Esophagus muscularis mucosa (tissue), 4 donors: Measurements from ENCODE around the gene MOB1B. TPM values are rescaled to one million over a fixed set of nuclear protein-coding genes. Genes with fewer than 3 reads are reported as not detected.

Experiments used
- DNase-seq: peaks from one replicate; pipeline ENCODE4 v3.0.0-alpha.2; 2017; ENCODE audit errors: extremely low spot score
- H3K27ac ChIP-seq, 4 donors: fragments of 200-600 bp; sonication (generic); replicated peaks in 1 of 4; 1 replicate in 3 of 4; 2 replicates in 1 of 4; pipeline ENCODE4 v1.5.1; 2016 to 2019; ENCODE audit warnings: mild to moderate bottlenecking in 1 of 4
- H3K27me3 ChIP-seq, 4 donors: fragments of 200-600 bp; sonication (generic); one replicate each; pipeline versions ENCODE4 v1.5.1 to v1.6.0; 2016 to 2019
- H3K36me3 ChIP-seq, 4 donors: fragments of 200-600 bp; sonication (generic); one replicate each; pipeline ENCODE4 v1.5.1; 2016 to 2019
- H3K4me1 ChIP-seq, 4 donors: fragments of 200-600 bp; sonication (generic); one replicate each; pipeline ENCODE4 v1.5.1; 2016 to 2019
- H3K4me3 ChIP-seq, 4 donors: fragments of 200-600 bp; sonication (generic); 1 replicate in 2 of 4; 2 replicates in 2 of 4; pipeline ENCODE4 v1.5.1; 2016 to 2019; ENCODE audit warnings: mild to moderate bottlenecking in 4 of 4, moderate library complexity in 1 of 4
- H3K9me3 ChIP-seq, 4 donors: fragments of 200-600 bp; sonication (generic); 1 replicate in 3 of 4; 2 replicates in 1 of 4; pipeline ENCODE4 v1.5.1; 2016 to 2019
- CTCF ChIP-seq, 3 experiments: fragments of 200-600 bp in 2 of 3; fragments of 450-650 bp in 1 of 3; sonication (generic) in 2 of 3; IDR thresholded peaks; one replicate each; pipeline ENCODE4 v1.5.1; 2017 to 2019; ENCODE audit warnings: antibody characterized with exemption in 3 of 3, mild to moderate bottlenecking in 2 of 3, moderate library complexity in 1 of 3
- EP300 ChIP-seq: sonication (generic); formaldehyde crosslinking; IDR thresholded peaks from one replicate; pipeline ENCODE4 v1.6.1; 2017; ENCODE audit warnings: antibody characterized with exemption
- POLR2A ChIP-seq: fragments of 450-650 bp; IDR thresholded peaks from one replicate; pipeline ENCODE4 v1.6.1; 2017; ENCODE audit warnings: antibody characterized with exemption, moderate library complexity, mild to moderate bottlenecking, low read depth
- POLR2AphosphoS5 ChIP-seq, 2 donors: sonication (generic); formaldehyde crosslinking; IDR thresholded peaks; one replicate each; pipeline ENCODE4 v1.6.1; 2017; ENCODE audit warnings: antibody characterized with exemption in 2 of 2
- WGBS: methylation state at CpG from one replicate; pipeline ENCODE4 v1.1.5; 2018; 5-methylcytosine and 5-hydroxymethylcytosine counted together
- intact Hi-C: fragments of 100-400 bp; cut with DNase I; formaldehyde crosslinking; loops from one replicate; pipeline ENCODE4 v1.15.1; 2023
- total RNA-seq, 4 donors: library from RNA; depleted of rRNA; stranded (reverse); fragments of >200 nt; gene quantifications; one replicate each; pipeline versions ENCODE4 v1.1.0 to v1.2.1, GENCODE V29; 2016

MOB1B gene
- total RNA-seq, result 10 to 100 TPM; 15.0 to 19.4 (median 16.6) TPM

DNA sequence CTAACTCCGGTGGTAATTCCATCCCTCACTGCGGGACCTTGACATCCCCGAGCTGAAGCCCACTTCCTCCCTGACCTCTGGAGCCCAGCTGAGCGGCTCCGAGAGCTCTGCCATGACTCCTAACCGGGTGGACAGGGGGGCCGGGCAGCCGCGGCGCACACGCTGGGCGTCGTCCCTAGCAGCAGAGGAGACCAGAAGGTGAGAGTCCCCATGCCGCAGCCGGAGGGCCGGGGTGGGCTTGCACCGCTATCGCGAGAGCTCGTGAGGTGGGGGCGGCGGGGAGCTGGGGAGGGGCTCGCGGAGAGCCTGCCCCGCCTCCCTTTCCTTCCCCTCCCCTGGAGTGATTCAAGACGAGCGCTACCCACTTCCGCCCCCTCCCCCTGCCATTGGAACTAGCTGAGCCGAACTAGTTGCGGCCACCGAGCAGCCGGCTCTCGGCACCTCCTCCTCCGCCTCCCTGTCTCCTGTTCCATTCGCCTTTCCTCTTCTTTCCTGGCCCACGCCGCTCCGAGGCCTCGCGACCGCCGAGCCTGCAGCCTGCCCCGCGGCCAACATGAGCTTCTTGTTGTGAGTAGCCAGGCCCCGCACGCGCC is at the start of gene MOB1B:
MOB1B (plus strand) TSS at position 386 of the 593 bp plus-strand sequence; CDS start at position 554, 168 bp downstream.
- peak within 1 kb of the TSS; percentile 70 to 83 (median 74) for H3K4me3 ChIP-seq
- peak; percentile 96 for DNase-seq
- 9% methylated on average over 19 of the region's 47 CpGs for WGBS
- no peaks in the 10 kb centered on the region for H3K27me3 ChIP-seq
- peak; percentile 65 to 75 for TF ChIP-seq POLR2AphosphoS5 (IDR thresholded peaks at IDR 0.05)
- TF ChIP-seq EP300, result no peak
- no peak for TF ChIP-seq POLR2A
- TF ChIP-seq CTCF (IDR thresholded peaks at IDR 0.05), result peak in 1 of 3 experiments; percentile 59
- peak within 1 kb of the TSS; percentile 84 to 89 (median 87) for H3K27ac ChIP-seq
- peaks cover 0 to 30% (median 21%) of the 10 kb centered on the region in 4 donors for H3K4me1 ChIP-seq
- intact Hi-C loops, result loop anchor here (5.0 to 10.0 kb wide), 3 partner anchors 65 to 197 kb away; partner anchors contain the start of genes DCK and GRSF1
- no peaks in the 10 kb centered on the region for H3K9me3 ChIP-seq
- H3K36me3 ChIP-seq, result peaks cover 0 to 13% (median 7%) of the 10 kb centered on the region in 4 donors

- Histone ChIP-seq H3K9me3 (no peaks in the 10 kb centered on the region), H3K4me1 (no peaks in the 10 kb centered on the region), H3K27ac (no peak overlapping the region), H3K36me3 (no peaks in the 10 kb centered on the region), H3K27me3 (no peaks in the 10 kb centered on the region), H3K4me3 (no peak overlapping the region)
- TF ChIP-seq CTCF (IDR thresholded peaks at IDR 0.05) (no peak), EP300 (no peak), POLR2A (no peak), POLR2AphosphoS5 (IDR thresholded peaks at IDR 0.05) (no peak)
- intact Hi-C loops, result no loop called here
- DNase-seq, result no peak
- WGBS, result 96% methylated on average over 2 of the region's 2 CpGs
Measured at GRCh38 chr4:70855464-70855863, 46.7 kb upstream of the MOB1B start.

DNA sequence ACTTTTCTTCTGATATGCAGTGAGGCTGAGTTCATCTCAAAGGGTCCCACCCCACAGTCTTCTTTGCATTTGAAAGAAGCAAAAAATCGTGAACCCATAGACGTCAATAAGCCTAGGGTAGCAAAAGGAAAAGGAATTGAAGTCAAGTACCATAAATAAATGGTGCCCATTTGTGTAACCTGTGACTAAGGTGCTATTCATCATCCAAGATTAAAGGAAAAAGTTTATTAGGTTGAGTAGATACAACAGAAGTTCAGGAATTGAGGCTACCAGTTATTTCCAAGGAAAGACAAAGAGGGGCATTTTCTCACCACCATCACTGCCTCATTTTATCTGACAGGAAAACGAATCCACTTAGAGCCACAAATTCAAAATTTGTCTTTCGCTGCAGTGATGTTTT is 43.7 kb upstream of the MOB1B start:
- 81% methylated on average over 4 of the region's 4 CpGs for WGBS
- Histone ChIP-seq H3K4me3 (no peak overlapping the region), H3K36me3 (no peaks in the 10 kb centered on the region), H3K27ac (no peak overlapping the region), H3K9me3 (no peaks in the 10 kb centered on the region), H3K27me3 (no peaks in the 10 kb centered on the region), H3K4me1 (no peaks in the 10 kb centered on the region)
- TF ChIP-seq CTCF (IDR thresholded peaks at IDR 0.05) (no peak), POLR2AphosphoS5 (IDR thresholded peaks at IDR 0.05) (no peak), EP300 (no peak), POLR2A (no peak)
- DNase-seq, result no peak
- intact Hi-C loops, result no loop called here

GRCh38 chr4:70859066-70859465 is 43.1 kb upstream of the MOB1B start:
- intact Hi-C loops, result no loop called here
- DNase-seq, result no peak
- Histone ChIP-seq H3K4me3 (no peak overlapping the region), H3K4me1 (no peaks in the 10 kb centered on the region), H3K9me3 (no peaks in the 10 kb centered on the region), H3K36me3 (no peaks in the 10 kb centered on the region), H3K27me3 (no peaks in the 10 kb centered on the region), H3K27ac (no peak overlapping the region)
- TF ChIP-seq EP300 (no peak), POLR2AphosphoS5 (IDR thresholded peaks at IDR 0.05) (no peak), POLR2A (no peak), CTCF (IDR thresholded peaks at IDR 0.05) (no peak)
- WGBS, result 100% methylated on average over 1 of the region's 1 CpG
